ENCODE data around the gene TAGLN.

TAGLN gene

GRCh38 chr11:117193130-117194020, 5.8 kb upstream of the TAGLN start:
- Histone ChIP-seq H3K27me3 (replicated peaks; ENCODE audit: insufficient read depth, low read length) (no peaks in the 10 kb centered on the region), H3K9me2 (replicated peaks; ENCODE audit: insufficient read depth, low read length) (no peaks in the 10 kb centered on the region), H3K4me2 (ENCODE audit: low read depth, low read length) (no peak overlapping the region), H3K27ac (ENCODE audit: low read length) (no peak overlapping the region), H3F3A (ENCODE audit: insufficient read depth, low read length) (no peaks in the 10 kb centered on the region), H3K9ac (ENCODE audit: low read length) (no peak overlapping the region), H3K4me1 (ENCODE audit: low read length) (no peaks in the 10 kb centered on the region), H4K20me1 (ENCODE audit: insufficient read depth, low read length) (no peaks in the 10 kb centered on the region), H2AFZ (ENCODE audit: low read length) (no peak overlapping the region), H3K4me3 (ENCODE audit: low read length) (no peak overlapping the region), H3K79me2 (ENCODE audit: low read length) (no peaks in the 10 kb centered on the region), H3K36me3 (replicated peaks; ENCODE audit: insufficient read depth, low read length) (no peaks in the 10 kb centered on the region), H3K9me3 (replicated peaks; ENCODE audit: insufficient read depth, low read length) (no peaks in the 10 kb centered on the region)
- DNase-seq = no peak
- TF ChIP-seq EZH2phosphoT487 (IDR thresholded peaks at IDR 0.05; ENCODE audit: low read length) = no peak
- TF ChIP-seq EZH2 (optimal IDR thresholded peaks at IDR 0.05; ENCODE audit: low read depth, low read length) = no peak
- TF ChIP-seq CTCF (IDR thresholded peaks at IDR 0.05; ENCODE audit: low read length) = no peak

GRCh38 chr11:117194267-117194666, 4.9 kb upstream of the TAGLN start:
- no peak overlapping the region for H3K4me2 ChIP-seq (ENCODE audit: low read depth, low read length)
- TF ChIP-seq EZH2 (optimal IDR thresholded peaks at IDR 0.05; ENCODE audit: low read depth, low read length) (no peak), EZH2phosphoT487 (IDR thresholded peaks at IDR 0.05; ENCODE audit: low read length) (no peak), CTCF (IDR thresholded peaks at IDR 0.05; ENCODE audit: low read length) (no peak)
- H3K27me3 ChIP-seq (replicated peaks; ENCODE audit: insufficient read depth, low read length) = no peaks in the 10 kb centered on the region
- H3K79me2 ChIP-seq (ENCODE audit: low read length) = no peaks in the 10 kb centered on the region
- H3K9ac ChIP-seq (ENCODE audit: low read length) = no peak overlapping the region
- no peaks in the 10 kb centered on the region for H3F3A ChIP-seq (ENCODE audit: insufficient read depth, low read length)
- H3K4me3 ChIP-seq (ENCODE audit: low read length) = no peak overlapping the region
- H2AFZ ChIP-seq (ENCODE audit: low read length) = no peak overlapping the region
- no peak for DNase-seq
- H3K27ac ChIP-seq (ENCODE audit: low read length) = no peak overlapping the region
- H3K4me1 ChIP-seq (ENCODE audit: low read length) = no peaks in the 10 kb centered on the region
- H3K9me3 ChIP-seq (replicated peaks; ENCODE audit: insufficient read depth, low read length) = no peaks in the 10 kb centered on the region
- H3K36me3 ChIP-seq (replicated peaks; ENCODE audit: insufficient read depth, low read length) = no peaks in the 10 kb centered on the region
- H3K9me2 ChIP-seq (replicated peaks; ENCODE audit: insufficient read depth, low read length) = no peaks in the 10 kb centered on the region
- H4K20me1 ChIP-seq (ENCODE audit: insufficient read depth, low read length) = no peaks in the 10 kb centered on the region

- no peak overlapping the region for H3K9ac ChIP-seq (ENCODE audit: low read length)
- TF ChIP-seq CTCF (IDR thresholded peaks at IDR 0.05; ENCODE audit: low read length) (no peak), EZH2 (optimal IDR thresholded peaks at IDR 0.05; ENCODE audit: low read depth, low read length) (no peak), EZH2phosphoT487 (IDR thresholded peaks at IDR 0.05; ENCODE audit: low read length) (no peak)
- H3K27ac ChIP-seq (ENCODE audit: low read length) = no peak overlapping the region
- H3K9me2 ChIP-seq (replicated peaks; ENCODE audit: insufficient read depth, low read length) = no peaks in the 10 kb centered on the region
- H3K4me1 ChIP-seq (ENCODE audit: low read length) = no peaks in the 10 kb centered on the region
- no peaks in the 10 kb centered on the region for H3F3A ChIP-seq (ENCODE audit: insufficient read depth, low read length)
- H3K9me3 ChIP-seq (replicated peaks; ENCODE audit: insufficient read depth, low read length) = no peaks in the 10 kb centered on the region
- H4K20me1 ChIP-seq (ENCODE audit: insufficient read depth, low read length) = no peaks in the 10 kb centered on the region
- H3K36me3 ChIP-seq (replicated peaks; ENCODE audit: insufficient read depth, low read length) = no peaks in the 10 kb centered on the region
- H2AFZ ChIP-seq (ENCODE audit: low read length) = no peak overlapping the region
- no peak for DNase-seq
- H3K4me3 ChIP-seq (ENCODE audit: low read length) = no peak overlapping the region
- no peaks in the 10 kb centered on the region for H3K27me3 ChIP-seq (replicated peaks; ENCODE audit: insufficient read depth, low read length)
- no peak overlapping the region for H3K4me2 ChIP-seq (ENCODE audit: low read depth, low read length)
- no peaks in the 10 kb centered on the region for H3K79me2 ChIP-seq (ENCODE audit: low read length)
Measured at GRCh38 chr11:117195258-117195657, 3.9 kb upstream of the TAGLN start.

Data from MM.1S (cell line).